Calu3 (cell line): Measurements from ENCODE around the gene LRRC72. TPM values are rescaled to one million over a fixed set of nuclear protein-coding genes. Genes with fewer than 3 reads are reported as not detected.

Source experiments
- BruUV-seq: library from RNA; stranded (reverse); fragments of 400-500 nt; replicated peaks from 2 replicates; lab custom pipeline; 2021; lab: Mats Ljungman, UMichigan
- CTCF ChIA-PET: fragments of 300-600 bp; sonication (Branson Sonifier 250); formaldehyde crosslinking; loops from one replicate; lab custom pipeline; 2022; ENCODE audit warnings: antibody characterized with exemption; lab: Charles Lee
- DNase-seq: peaks from one replicate; pipeline ENCODE4 v3.0.0; 2022
- H3K27ac Mint-ChIP-seq: one replicate; pipeline ENCODE4 v1.8.0; 2022; ENCODE audit warnings: mixed read lengths; ENCODE audit not compliant: unreplicated experiment
- H3K27me3 Mint-ChIP-seq: one replicate; pipeline ENCODE4 v1.8.0; 2022; ENCODE audit warnings: mixed read lengths; ENCODE audit not compliant: unreplicated experiment
- H3K36me3 Mint-ChIP-seq: one replicate; pipeline ENCODE4 v1.8.0; 2022; ENCODE audit warnings: mild to moderate bottlenecking, moderate library complexity, mixed read lengths; ENCODE audit not compliant: insufficient read depth, unreplicated experiment
- H3K4me1 Mint-ChIP-seq: one replicate; pipeline ENCODE4 v1.8.0; 2022; ENCODE audit warnings: mild to moderate bottlenecking, low read depth, mixed read lengths; ENCODE audit not compliant: unreplicated experiment
- H3K4me3 Mint-ChIP-seq: one replicate; pipeline ENCODE4 v1.8.0; 2022; ENCODE audit warnings: mild to moderate bottlenecking, low read depth, moderate library complexity, mixed read lengths; ENCODE audit not compliant: unreplicated experiment
- H3K9me3 Mint-ChIP-seq: one replicate; pipeline ENCODE4 v1.8.0; 2022; ENCODE audit warnings: low read depth, mixed read lengths; ENCODE audit not compliant: unreplicated experiment
- CTCF ChIP-seq: fragments of 200-600 bp; IDR thresholded peaks from one replicate; pipeline ENCODE4 v1.8.0; 2022; ENCODE audit warnings: antibody characterized with exemption; ENCODE audit not compliant: unreplicated experiment
- intact Hi-C: fragments of 100-400 bp; cut with micrococcal nuclease; formaldehyde crosslinking; loops from one replicate; pipeline ENCODE4 v1.10.0; 2022; ENCODE audit not compliant: unreplicated experiment
- total RNA-seq: library from RNA; stranded (reverse); gene quantifications from 2 replicates; pipeline ENCODE4 v1.2.3, GENCODE V29; 2022

Gene LRRC72
- total RNA-seq, 1 experiment from 2014 or later, result not detected

- DNase-seq, result no peak
- Mint-ChIP-seq H3K9me3 (no peaks in the 10 kb centered on the region), H3K36me3 (no peaks in the 10 kb centered on the region), H3K27me3 (no peaks in the 10 kb centered on the region), H3K27ac (no peak overlapping the region), H3K4me1 (peaks cover 13% of the 10 kb centered on the region), H3K4me3 (no peak overlapping the region)
- TF ChIP-seq CTCF, result no peak
- BruUV-seq, result no TSS peak
- CTCF ChIA-PET, result no interaction called here
- intact Hi-C loops, result no loop called here
Measured at GRCh38 chr7:16561943-16562342, 35.3 kb downstream of the LRRC72 start.

- no peak for DNase-seq
- CTCF ChIA-PET, result no interaction called here
- BruUV-seq, result no TSS peak
- peaks cover 13% of the 10 kb centered on the region for H3K4me1 Mint-ChIP-seq
- H3K36me3 Mint-ChIP-seq, result no peaks in the 10 kb centered on the region
- no peaks in the 10 kb centered on the region for H3K9me3 Mint-ChIP-seq
- no peak overlapping the region for H3K27ac Mint-ChIP-seq
- no peaks in the 10 kb centered on the region for H3K27me3 Mint-ChIP-seq
- H3K4me3 Mint-ChIP-seq, result no peak overlapping the region
- intact Hi-C loops, result no loop called here
- no peak for TF ChIP-seq CTCF
Measured at GRCh38 chr7:16562456-16563220, 36.0 kb downstream of the LRRC72 start.

GRCh38 chr7:16563281-16564022 lies 36.8 kb downstream of the LRRC72 start:
- CTCF ChIA-PET, result no interaction called here
- H3K9me3 Mint-ChIP-seq, result no peaks in the 10 kb centered on the region
- peaks cover 13% of the 10 kb centered on the region for H3K4me1 Mint-ChIP-seq
- no peaks in the 10 kb centered on the region for H3K36me3 Mint-ChIP-seq
- TF ChIP-seq CTCF, result no peak
- BruUV-seq, result no TSS peak
- DNase-seq, result no peak
- intact Hi-C loops, result loop anchor here (2.0 kb wide), 1 partner anchor 217 kb away; no protein-coding TSS in a partner anchor
- no peaks in the 10 kb centered on the region for H3K27me3 Mint-ChIP-seq
- no peak overlapping the region for H3K4me3 Mint-ChIP-seq
- H3K27ac Mint-ChIP-seq, result no peak overlapping the region

- intact Hi-C loops, result loop anchor here (2.0 kb wide), 1 partner anchor 217 kb away; no protein-coding TSS in a partner anchor
- CTCF ChIA-PET, result interaction anchor here (0.8 to 1.5 kb wide), 17 partner anchors 11 to 486 kb away, joined by 3 to 29 read pairs (median 8); partner anchors contain the start of genes CRPPA and SOSTDC1
- no peak for TF ChIP-seq CTCF
- no TSS peak for BruUV-seq
- no peak for DNase-seq
- no peak overlapping the region for H3K4me3 Mint-ChIP-seq
- H3K36me3 Mint-ChIP-seq, result no peaks in the 10 kb centered on the region
- no peaks in the 10 kb centered on the region for H3K27me3 Mint-ChIP-seq
- no peak overlapping the region for H3K27ac Mint-ChIP-seq
- H3K4me1 Mint-ChIP-seq, result peaks cover 13% of the 10 kb centered on the region
- H3K9me3 Mint-ChIP-seq, result no peaks in the 10 kb centered on the region
Measured at GRCh38 chr7:16564023-16564380, 37.4 kb downstream of the LRRC72 start.
